ENCODE results near the gene ZNF821.

ZNF821 gene

DNA sequence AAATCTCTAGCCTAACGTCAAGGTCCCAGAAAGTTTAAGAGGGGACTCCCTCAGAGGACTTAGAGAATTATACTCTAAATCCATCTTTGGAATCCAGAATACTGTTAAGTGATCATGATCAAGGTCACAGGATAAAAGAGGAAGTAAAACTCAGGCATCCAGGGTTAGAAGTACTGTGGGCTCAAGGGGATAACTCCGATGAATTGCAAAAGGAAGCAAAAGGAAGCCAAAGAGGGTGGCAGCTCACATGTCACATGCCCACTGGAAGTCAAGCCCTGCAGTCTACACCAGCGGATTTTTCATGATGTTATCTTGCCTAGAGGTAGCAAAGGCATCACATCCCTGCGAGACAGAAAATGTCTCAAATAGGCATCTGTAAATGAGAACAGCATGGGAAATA is 3.8 kb downstream of the ZNF821 start:
- Histone ChIP-seq H3K27me3 (ENCODE audit: insufficient read depth, low read length, poor library complexity) (peaks cover 4% of the 10 kb centered on the region), H3K27ac (ENCODE audit: low read length) (no peak overlapping the region), H3K79me2 (ENCODE audit: insufficient read depth, low read length) (0 out of 2 replicates have a peak, but pooled peaks cover 2% of the 10 kb centered on the region), H3K4me1 (ENCODE audit: insufficient read depth, low read length) (peaks cover 51% of the 10 kb centered on the region), H2AFZ (ENCODE audit: low read depth, low read length) (no peak overlapping the region), H3K9me3 (ENCODE audit: insufficient read depth, low read length, severe bottlenecking) (no peaks in the 10 kb centered on the region), H3K36me3 (ENCODE audit: insufficient read depth, low read length) (peaks cover 12% of the 10 kb centered on the region), H3K4me3 (ENCODE audit: low read depth in 1 of 2, low read length in 2 of 2) (no peak overlapping the region), H3K9ac (ENCODE audit: low read depth, low read length) (no peak overlapping the region), H4K20me1 (ENCODE audit: insufficient read depth, low read length) (peaks cover 27% of the 10 kb centered on the region), H3K4me2 (ENCODE audit: insufficient read depth, low read length) (peak overlapping the region; percentile 63)
- TF ChIP-seq, protein P1, sequence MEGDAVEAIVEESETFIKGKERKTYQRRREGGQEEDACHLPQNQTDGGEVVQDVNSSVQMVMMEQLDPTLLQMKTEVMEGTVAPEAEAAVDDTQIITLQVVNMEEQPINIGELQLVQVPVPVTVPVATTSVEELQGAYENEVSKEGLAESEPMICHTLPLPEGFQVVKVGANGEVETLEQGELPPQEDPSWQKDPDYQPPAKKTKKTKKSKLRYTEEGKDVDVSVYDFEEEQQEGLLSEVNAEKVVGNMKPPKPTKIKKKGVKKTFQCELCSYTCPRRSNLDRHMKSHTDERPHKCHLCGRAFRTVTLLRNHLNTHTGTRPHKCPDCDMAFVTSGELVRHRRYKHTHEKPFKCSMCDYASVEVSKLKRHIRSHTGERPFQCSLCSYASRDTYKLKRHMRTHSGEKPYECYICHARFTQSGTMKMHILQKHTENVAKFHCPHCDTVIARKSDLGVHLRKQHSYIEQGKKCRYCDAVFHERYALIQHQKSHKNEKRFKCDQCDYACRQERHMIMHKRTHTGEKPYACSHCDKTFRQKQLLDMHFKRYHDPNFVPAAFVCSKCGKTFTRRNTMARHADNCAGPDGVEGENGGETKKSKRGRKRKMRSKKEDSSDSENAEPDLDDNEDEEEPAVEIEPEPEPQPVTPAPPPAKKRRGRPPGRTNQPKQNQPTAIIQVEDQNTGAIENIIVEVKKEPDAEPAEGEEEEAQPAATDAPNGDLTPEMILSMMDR (IDR thresholded peaks at IDR 0.05; ENCODE audit: borderline replicate concordance, extremely low read depth, low read length, poor library complexity, severe bottlenecking): no peak
- TF ChIP-seq EZH2 (IDR thresholded peaks at IDR 0.05; ENCODE audit: borderline replicate concordance, low read depth, low read length, severe bottlenecking): no peak
- DNase-seq (no peak), ATAC-seq (ENCODE audit: insufficient read depth, low read depth) (no peak)

- peaks cover 23% of the 10 kb centered on the region for H4K20me1 ChIP-seq (ENCODE audit: insufficient read depth, low read length)
- ATAC-seq (ENCODE audit: insufficient read depth, low read depth): no peak
- DNase-seq: no peak
- H3K4me3 ChIP-seq (ENCODE audit: low read depth in 1 of 2, low read length in 2 of 2): no peak overlapping the region
- H2AFZ ChIP-seq (ENCODE audit: low read depth, low read length): no peak overlapping the region
- H3K9ac ChIP-seq (ENCODE audit: low read depth, low read length): no peak overlapping the region
- no peak overlapping the region for H3K27ac ChIP-seq (ENCODE audit: low read length)
- H3K36me3 ChIP-seq (ENCODE audit: insufficient read depth, low read length): peaks cover 12% of the 10 kb centered on the region
- peaks cover 42% of the 10 kb centered on the region for H3K4me1 ChIP-seq (ENCODE audit: insufficient read depth, low read length)
- H3K4me2 ChIP-seq (ENCODE audit: insufficient read depth, low read length): no peak overlapping the region
- H3K79me2 ChIP-seq (ENCODE audit: insufficient read depth, low read length): 0 out of 2 replicates have a peak, but pooled peaks cover 2% of the 10 kb centered on the region
- no peaks in the 10 kb centered on the region for H3K9me3 ChIP-seq (ENCODE audit: insufficient read depth, low read length, severe bottlenecking)
- peaks cover 4% of the 10 kb centered on the region for H3K27me3 ChIP-seq (ENCODE audit: insufficient read depth, low read length, poor library complexity)
- TF ChIP-seq, protein P1 (IDR thresholded peaks at IDR 0.05; ENCODE audit: borderline replicate concordance, extremely low read depth, low read length, poor library complexity, severe bottlenecking): no peak
- TF ChIP-seq EZH2 (IDR thresholded peaks at IDR 0.05; ENCODE audit: borderline replicate concordance, low read depth, low read length, severe bottlenecking): no peak
Measured at GRCh38 chr16:71878911-71879310, 5.1 kb downstream of the ZNF821 start.

DNA sequence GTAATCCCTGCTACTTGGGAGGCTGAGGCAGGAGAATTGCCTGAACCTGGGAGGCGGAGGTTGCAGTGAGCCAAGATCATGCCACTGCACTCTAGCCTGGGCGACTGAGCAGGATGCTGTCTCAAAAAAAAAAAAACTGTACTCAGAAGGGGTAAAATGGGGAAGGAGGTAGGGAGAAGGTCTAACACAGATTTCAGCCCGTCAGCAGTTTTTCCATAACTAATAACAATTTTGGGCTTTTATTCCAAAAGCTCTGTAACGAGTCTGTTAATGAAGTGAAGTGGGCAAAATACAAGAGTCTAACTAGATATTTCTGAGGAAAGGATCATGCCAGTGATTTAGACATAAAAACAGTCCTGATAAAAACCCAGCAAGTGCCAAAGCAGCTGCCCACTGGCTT is 10.8 kb downstream of the ZNF821 start:
- no peak overlapping the region for H3K9ac ChIP-seq (ENCODE audit: low read depth, low read length)
- H3K4me1 ChIP-seq (ENCODE audit: insufficient read depth, low read length): no peaks in the 10 kb centered on the region
- no peak overlapping the region for H3K4me3 ChIP-seq (ENCODE audit: low read depth in 1 of 2, low read length in 2 of 2)
- no peak overlapping the region for H3K4me2 ChIP-seq (ENCODE audit: insufficient read depth, low read length)
- TF ChIP-seq, protein P1 (IDR thresholded peaks at IDR 0.05; ENCODE audit: borderline replicate concordance, extremely low read depth, low read length, poor library complexity, severe bottlenecking): no peak
- no peak for TF ChIP-seq EZH2 (IDR thresholded peaks at IDR 0.05; ENCODE audit: borderline replicate concordance, low read depth, low read length, severe bottlenecking)
- H3K27ac ChIP-seq (ENCODE audit: low read length): no peak overlapping the region
- H4K20me1 ChIP-seq (ENCODE audit: insufficient read depth, low read length): 0 out of 2 replicates have a peak, but pooled peaks cover 1% of the 10 kb centered on the region
- DNase-seq (no peak), ATAC-seq (ENCODE audit: insufficient read depth, low read depth) (no peak)
- H3K27me3 ChIP-seq (ENCODE audit: insufficient read depth, low read length, poor library complexity): no peaks in the 10 kb centered on the region
- peaks cover under 1% of the 10 kb centered on the region; the same call in 1 of the 2 replicates for H3K36me3 ChIP-seq (ENCODE audit: insufficient read depth, low read length)
- no peaks in the 10 kb centered on the region for H3K9me3 ChIP-seq (ENCODE audit: insufficient read depth, low read length, severe bottlenecking)
- no peaks in the 10 kb centered on the region for H3K79me2 ChIP-seq (ENCODE audit: insufficient read depth, low read length)
- no peak overlapping the region for H2AFZ ChIP-seq (ENCODE audit: low read depth, low read length)

DNA sequence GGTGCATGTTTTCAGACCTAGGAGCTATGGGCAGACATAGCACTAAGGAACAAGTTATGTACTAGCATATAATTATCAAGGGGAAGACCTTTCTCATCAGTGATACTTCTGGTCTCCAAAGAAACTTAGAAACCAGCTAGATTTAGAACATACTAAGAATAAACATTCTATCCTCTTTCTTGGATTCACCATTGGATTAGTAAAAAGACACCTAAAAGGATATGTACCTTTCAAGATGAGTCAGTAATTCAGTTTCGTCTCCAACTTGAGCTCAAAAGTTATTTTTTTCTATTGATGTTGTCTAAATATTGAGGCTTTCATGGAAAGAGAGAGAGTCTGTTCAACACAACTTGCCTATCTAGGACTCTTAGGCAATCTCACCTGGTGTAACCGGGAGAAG is 13.2 kb downstream of the ZNF821 start:
- no peaks in the 10 kb centered on the region for H3K79me2 ChIP-seq (ENCODE audit: insufficient read depth, low read length)
- H3K4me1 ChIP-seq (ENCODE audit: insufficient read depth, low read length): no peaks in the 10 kb centered on the region
- DNase-seq (no peak), ATAC-seq (ENCODE audit: insufficient read depth, low read depth) (no peak)
- no peak overlapping the region for H3K27ac ChIP-seq (ENCODE audit: low read length)
- H2AFZ ChIP-seq (ENCODE audit: low read depth, low read length): no peak overlapping the region
- peaks cover 17% of the 10 kb centered on the region for H3K36me3 ChIP-seq (ENCODE audit: insufficient read depth, low read length)
- TF ChIP-seq, protein P1 (IDR thresholded peaks at IDR 0.05; ENCODE audit: borderline replicate concordance, extremely low read depth, low read length, poor library complexity, severe bottlenecking): no peak
- TF ChIP-seq EZH2 (IDR thresholded peaks at IDR 0.05; ENCODE audit: borderline replicate concordance, low read depth, low read length, severe bottlenecking): no peak
- H3K9me3 ChIP-seq (ENCODE audit: insufficient read depth, low read length, severe bottlenecking): no peaks in the 10 kb centered on the region
- H3K9ac ChIP-seq (ENCODE audit: low read depth, low read length): no peak overlapping the region
- H4K20me1 ChIP-seq (ENCODE audit: insufficient read depth, low read length): 0 out of 2 replicates have a peak, but pooled peaks cover 5% of the 10 kb centered on the region
- H3K4me3 ChIP-seq (ENCODE audit: low read depth in 1 of 2, low read length in 2 of 2): no peak overlapping the region
- no peaks in the 10 kb centered on the region for H3K27me3 ChIP-seq (ENCODE audit: insufficient read depth, low read length, poor library complexity)
- no peak overlapping the region for H3K4me2 ChIP-seq (ENCODE audit: insufficient read depth, low read length)

Measured in DND-41 (cell line).